Loucy (cell line): ENCODE measurements around the gene TGM2.

Experiments
- CTCF ChIP-seq: fragments of 200-600 bp; sonication (generic); conservative IDR thresholded peaks from 2 replicates; pipeline ENCODE4 v1.5.1; 2014; ENCODE audit warnings: mild to moderate bottlenecking, antibody characterized with exemption, low read length
- EZH2phosphoT487 ChIP-seq: fragments of 200-600 bp; IDR thresholded peaks from 2 replicates; pipeline ENCODE4 v1.6.1; 2018; ENCODE audit warnings: antibody characterized with exemption, mild to moderate bottlenecking, moderate library complexity, borderline replicate concordance

DNA sequence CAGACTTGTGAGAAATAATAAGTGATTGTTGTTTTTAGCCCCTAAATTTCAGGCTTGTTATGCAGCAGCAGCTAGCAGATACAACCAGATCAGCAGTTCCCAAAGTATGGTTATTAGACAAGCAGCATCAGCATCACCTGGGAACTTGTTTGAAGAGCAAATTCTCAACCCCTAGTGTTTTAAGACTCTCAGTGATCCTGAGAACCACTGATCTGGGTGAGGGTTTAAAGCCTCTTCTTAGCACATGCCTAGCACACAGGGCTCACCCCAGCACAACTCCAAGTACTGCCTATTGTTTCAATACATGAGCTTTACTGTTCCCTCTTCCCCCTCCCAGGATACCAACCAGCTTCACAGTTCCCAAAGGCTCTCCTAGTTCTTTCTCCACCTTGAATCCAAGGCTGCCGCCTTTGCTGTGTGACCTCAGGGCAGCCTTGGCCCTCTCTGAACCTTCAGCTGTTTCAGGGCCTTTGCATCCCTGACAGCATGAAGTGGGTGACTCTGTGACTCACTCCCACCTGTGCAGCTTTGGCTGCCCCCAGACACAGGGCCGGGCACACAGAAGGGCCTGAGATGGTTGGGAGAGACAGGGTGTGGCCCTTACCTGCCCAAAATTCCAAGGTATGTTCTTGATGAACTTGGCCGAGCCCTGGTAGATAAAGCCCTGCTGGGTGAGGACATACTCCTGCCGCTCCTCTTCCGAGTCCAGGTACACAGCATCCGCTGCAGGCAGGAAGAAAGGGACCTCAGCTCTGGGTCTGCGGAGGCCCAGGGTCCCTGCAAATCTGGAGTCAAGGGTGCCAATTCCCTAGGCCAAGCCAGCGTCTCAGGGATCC lies 14.5 kb downstream of the TGM2 start:
- TF ChIP-seq CTCF (no peak), EZH2phosphoT487 (no peak)
